Kidney (tissue), 14 donors: ENCODE data around the gene LYPD3. TPM values are rescaled to one million over a fixed set of nuclear protein-coding genes. Genes with fewer than 3 reads are reported as not detected.

ENCODE experiments used
- DNase-seq, 5 donors: peaks; one replicate each; pipeline ENCODE4 v3.0.0-alpha.2; 2013 to 2020
- FAIRE-seq: peaks from 2 replicates; lab custom pipeline; 2012; peaks lifted over from hg19 to GRCh38; lab: Jason Lieb, UNC
- H3K27ac ChIP-seq, 2 donors: one replicate each; pipeline ENCODE4 v1.7.0; 2013; ENCODE audit warnings: low read depth in 2 of 2, low read length in 2 of 2, inconsistent platforms in 1 of 2
- H3K27me3 ChIP-seq: one replicate; pipeline ENCODE4 v1.7.1; 2013; ENCODE audit warnings: low read length, inconsistent platforms; ENCODE audit not compliant: control insufficient read depth, insufficient read depth
- H3K36me3 ChIP-seq, 3 donors: one replicate each; pipeline versions ENCODE4 v1.7.0 to v1.7.1; 2013; ENCODE audit warnings: low read length in 3 of 3, control low read depth in 1 of 3, inconsistent platforms in 1 of 3; ENCODE audit not compliant: insufficient read depth in 3 of 3, control insufficient read depth in 2 of 3
- H3K4me1 ChIP-seq, 3 donors: one replicate each; pipeline versions ENCODE4 v1.7.0 to v1.7.1; 2013; ENCODE audit warnings: low read length in 3 of 3, inconsistent platforms in 1 of 3, low read depth in 1 of 3; ENCODE audit not compliant: control insufficient read depth in 2 of 3, insufficient read depth in 2 of 3
- H3K4me3 ChIP-seq, 3 donors: one replicate each; pipeline versions ENCODE4 v1.7.0 to v1.8.1; 2013; ENCODE audit warnings: low read length in 3 of 3, control low read depth in 1 of 3, inconsistent platforms in 1 of 3
- H3K9ac ChIP-seq, 3 donors: one replicate each; pipeline versions ENCODE4 v1.7.0 to v1.7.1; 2013; ENCODE audit warnings: low read length in 3 of 3, control low read depth in 1 of 3, inconsistent platforms in 1 of 3
- H3K9me3 ChIP-seq, 3 donors: one replicate each; pipeline versions ENCODE4 v1.7.0 to v1.7.1; 2013; ENCODE audit warnings: low read length in 3 of 3, control low read depth in 1 of 3, inconsistent platforms in 1 of 3; ENCODE audit not compliant: control insufficient read depth in 2 of 3, insufficient read depth in 1 of 3
- CTCF ChIP-seq: IDR thresholded peaks from 3 replicates; pipeline ENCODE4 v1.5.1; 2012; ENCODE audit warnings: mild to moderate bottlenecking, moderate library complexity, borderline replicate concordance; ENCODE audit not compliant: insufficient read depth; ENCODE audit errors: extremely low read depth
- intact Hi-C: fragments of 100-400 bp; cut with DNase I; formaldehyde crosslinking; loops from one replicate; pipeline ENCODE4 v1.11.1; 2022
- polyA plus RNA-seq: library from polyadenylated mRNA; stranded (reverse); fragments of 350-450 nt; fragmentation: Illumina TruSeq; extraction: RNeasy Lipid Tissue Mini Kit (QIAGEN cat#74804); gene quantifications from one replicate; pipeline ENCODE4 v1.2.3, GENCODE V29; 2014; ENCODE audit warnings: low read depth, low replicate concordance; ENCODE audit not compliant: insufficient read depth
- total RNA-seq: library from RNA; stranded (reverse); fragmentation: NEBNext Ultra II Directional; extraction: Animal tissue kit (Norgen Biotek cat#: 25700); gene quantifications from one replicate; pipeline ENCODE4 v1.2.1, GENCODE V29; 2021
- donor health status: control.
- donor health status: control.
- donor health status: control.
- donor health status: control.
- donor health status: control.
- donor health status: DM: yes; HTN: yes; CAD: no.
- donor health status: Normal renal cell carcinoma (clear cell type).

LYPD3 gene
- total and polyA plus RNA-seq, 2 donors from 2014 or later = 1.7 to 2.2 TPM

- no peaks in the 10 kb centered on the region for H3K36me3 ChIP-seq
- no peak overlapping the region for H3K4me3 ChIP-seq
- H3K27ac ChIP-seq = no peak overlapping the region
- no peaks in the 10 kb centered on the region for H3K9me3 ChIP-seq
- H3K4me1 ChIP-seq = no peaks in the 10 kb centered on the region
- FAIRE-seq (no peak), DNase-seq (no peak)
- H3K9ac ChIP-seq = no peak overlapping the region
- TF ChIP-seq CTCF = no peak
- H3K27me3 ChIP-seq = peaks cover under 1% of the 10 kb centered on the region
- intact Hi-C loops = no loop called here
These were observed 5.7 kb upstream of the LYPD3 start for GRCh38 chr19:43471091-43471490.

- no peak overlapping the region for H3K27ac ChIP-seq
- H3K4me3 ChIP-seq = no peak overlapping the region
- FAIRE-seq = no peak
- H3K9me3 ChIP-seq = no peaks in the 10 kb centered on the region
- H3K36me3 ChIP-seq = no peaks in the 10 kb centered on the region
- DNase-seq = peak in 1 of 5 donors; percentile 27
- no peak overlapping the region for H3K9ac ChIP-seq
- no peaks in the 10 kb centered on the region for H3K4me1 ChIP-seq
- intact Hi-C loops = no loop called here
- TF ChIP-seq CTCF = no peak
- H3K27me3 ChIP-seq = peaks cover 2% of the 10 kb centered on the region
These were observed 4.9 kb upstream of the LYPD3 start for GRCh38 chr19:43470288-43470687.

- peak in 1 of 5 donors; percentile 2 for DNase-seq
- Histone ChIP-seq H3K27ac (no peak overlapping the region), H3K4me1 (peaks cover 0 to 5% (median 0%) of the 10 kb centered on the region in 3 donors), H3K27me3 (peaks cover 2% of the 10 kb centered on the region), H3K9me3 (no peaks in the 10 kb centered on the region), H3K4me3 (no peak overlapping the region), H3K9ac (no peak overlapping the region), H3K36me3 (no peaks in the 10 kb centered on the region)
- intact Hi-C loops = no loop called here
- no peak for TF ChIP-seq CTCF
- FAIRE-seq = no peak
These were observed 3.7 kb upstream of the LYPD3 start for GRCh38 chr19:43469160-43469480.

GRCh38 chr19:43468354-43469159, 3.1 kb upstream of the LYPD3 start:
- no peaks in the 10 kb centered on the region for H3K36me3 ChIP-seq
- no peaks in the 10 kb centered on the region for H3K9me3 ChIP-seq
- TF ChIP-seq CTCF = no peak
- H3K27me3 ChIP-seq = peaks cover 2% of the 10 kb centered on the region
- intact Hi-C loops = no loop called here
- FAIRE-seq = no peak
- H3K4me3 ChIP-seq = no peak overlapping the region
- H3K4me1 ChIP-seq = peaks cover 0 to 6% (median 0%) of the 10 kb centered on the region in 3 donors
- no peak overlapping the region for H3K27ac ChIP-seq
- no peak for DNase-seq
- no peak overlapping the region for H3K9ac ChIP-seq
